HL-60 (cell line): ENCODE data around the gene HMX2.
"Not testable (repeated sequence)": the region's sequence is repeated elsewhere in the genome, so short reads cannot be mapped to it uniquely, and the experiment has no call there.

ENCODE experiments used
- DNase-seq, 2 experiments: peaks; one replicate each; pipeline ENCODE4 v3.0.0-alpha.2; 2010 to 2020; ENCODE audit warnings: low read depth in 1 of 2, low spot score in 1 of 2
- H3K27ac ChIP-seq: fragments of 250-450 bp; sonication (Bioruptor Pico); replicated peaks from 2 replicates; pipeline ENCODE4 v1.5.1; 2020; ENCODE audit warnings: mild to moderate bottlenecking, moderate library complexity
- H3K27me3 ChIP-seq: fragments of 250-450 bp; sonication (Bioruptor Pico); 2 replicates; pipeline ENCODE4 v1.5.1; 2021; ENCODE audit warnings: mild to moderate bottlenecking, moderate library complexity; ENCODE audit not compliant: insufficient read depth, poor library complexity, severe bottlenecking
- H3K4me3 ChIP-seq: replicated peaks from 2 replicates; pipeline ENCODE4 v1.5.1; 2011; ENCODE audit warnings: mild to moderate bottlenecking, control low read depth, low read length; ENCODE audit not compliant: insufficient read depth
- CTCF ChIP-seq: IDR thresholded peaks from one replicate; pipeline ENCODE4 v1.5.1; 2011; ENCODE audit warnings: low read length, control low read depth, inconsistent platforms; ENCODE audit not compliant: insufficient read depth
- GABPA ChIP-seq: IDR thresholded peaks from 2 replicates; pipeline ENCODE4 v1.6.1; 2012; ENCODE audit warnings: low read depth
- POLR2AphosphoS5 ChIP-seq: IDR thresholded peaks from 2 replicates; pipeline ENCODE4 v1.6.1; 2012; ENCODE audit warnings: low read depth
- REST ChIP-seq: IDR thresholded peaks from 2 replicates; pipeline ENCODE4 v1.6.1; 2012; ENCODE audit warnings: low read depth; ENCODE audit not compliant: insufficient replicate concordance
- SPI1 ChIP-seq: IDR thresholded peaks from 2 replicates; pipeline ENCODE4 v1.6.1; 2012; ENCODE audit warnings: low read depth, mild to moderate bottlenecking, borderline replicate concordance

HMX2 gene

GRCh38 chr10:123165445-123166072 lies 17.6 kb downstream of the HMX2 start:
- no peak overlapping the region for H3K27ac ChIP-seq
- no peak overlapping the region for H3K4me3 ChIP-seq
- no peak for TF ChIP-seq CTCF
- no peak for DNase-seq
- no peaks in the 10 kb centered on the region for H3K27me3 ChIP-seq

GRCh38 chr10:123166618-123167017 lies 18.7 kb downstream of the HMX2 start:
- Histone ChIP-seq H3K4me3 (no peak overlapping the region), H3K27me3 (no peaks in the 10 kb centered on the region), H3K27ac (no peak overlapping the region)
- no peak for DNase-seq
- TF ChIP-seq POLR2AphosphoS5: no peak
- TF ChIP-seq GABPA: no peak
- no peak for TF ChIP-seq CTCF
- TF ChIP-seq REST: no peak
- no peak for TF ChIP-seq SPI1

GRCh38 chr10:123170961-123171360 lies 23.0 kb downstream of the HMX2 start:
- no peak for DNase-seq
- no peak overlapping the region for H3K27ac ChIP-seq
- TF ChIP-seq GABPA (no peak), SPI1 (no peak), POLR2AphosphoS5 (no peak), REST (no peak)
- no peaks in the 10 kb centered on the region for H3K27me3 ChIP-seq
- no peak overlapping the region for H3K4me3 ChIP-seq

GRCh38 chr10:123171616-123172015 lies 23.7 kb downstream of the HMX2 start:
- not testable (repeated sequence) for H3K27ac ChIP-seq, H3K4me3 ChIP-seq, H3K27me3 ChIP-seq, DNase-seq
